ENCODE results near the gene REX1BD.
A peak's percentile ranks its signal among the peaks of the same experiment; 100 is the strongest.

- TF ChIP-seq POLR2AphosphoS5 (IDR thresholded peaks at IDR 0.05; ENCODE audit: low read depth) (0 out of 2 replicates have a peak, but pooled peaks have one; percentile 34), CTCF (IDR thresholded peaks at IDR 0.05; ENCODE audit: insufficient read depth, low read length) (peak; percentile 10)
Measured at GRCh38 chr19:18543814-18544475, 44.7 kb upstream of the REX1BD start.

Measured in HL-60 (cell line).